HG02623 (cell line): ENCODE results near the gene HSF2BP.
"Not testable (repeated sequence)": the region's sequence is repeated elsewhere in the genome, so short reads cannot be mapped to it uniquely, and the experiment has no call there.

Experiments used
- ATAC-seq: cut with Tn5 transposase; IDR thresholded peaks from one replicate; pipeline ENCODE4 v1.9.1; 2021; ENCODE audit warnings: moderate library complexity; ENCODE audit not compliant: unreplicated experiment

HSF2BP gene

GRCh38 chr21:43600642-43601402 is 58.5 kb downstream of the HSF2BP start:
- no peak for ATAC-seq

DNA sequence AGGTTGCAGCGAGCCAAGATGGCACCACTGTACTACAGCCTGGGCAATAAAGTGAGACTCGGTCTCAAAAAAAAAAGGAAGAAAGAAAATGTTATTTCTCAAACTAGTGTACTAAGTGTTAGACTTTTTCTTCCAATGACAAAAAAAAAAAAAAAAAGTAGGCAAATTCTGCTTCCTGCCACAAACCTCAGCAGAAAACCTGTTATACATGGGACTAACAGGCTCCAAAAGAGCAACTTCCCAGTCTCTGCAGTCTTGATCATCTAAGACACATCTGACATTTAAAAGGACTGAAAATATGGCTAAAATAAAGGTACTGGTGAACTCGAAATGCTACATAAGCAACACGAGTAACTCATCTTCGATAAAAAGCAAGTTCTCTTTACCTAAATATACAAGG is 59.6 kb downstream of the HSF2BP start:
- ATAC-seq: no peak

DNA sequence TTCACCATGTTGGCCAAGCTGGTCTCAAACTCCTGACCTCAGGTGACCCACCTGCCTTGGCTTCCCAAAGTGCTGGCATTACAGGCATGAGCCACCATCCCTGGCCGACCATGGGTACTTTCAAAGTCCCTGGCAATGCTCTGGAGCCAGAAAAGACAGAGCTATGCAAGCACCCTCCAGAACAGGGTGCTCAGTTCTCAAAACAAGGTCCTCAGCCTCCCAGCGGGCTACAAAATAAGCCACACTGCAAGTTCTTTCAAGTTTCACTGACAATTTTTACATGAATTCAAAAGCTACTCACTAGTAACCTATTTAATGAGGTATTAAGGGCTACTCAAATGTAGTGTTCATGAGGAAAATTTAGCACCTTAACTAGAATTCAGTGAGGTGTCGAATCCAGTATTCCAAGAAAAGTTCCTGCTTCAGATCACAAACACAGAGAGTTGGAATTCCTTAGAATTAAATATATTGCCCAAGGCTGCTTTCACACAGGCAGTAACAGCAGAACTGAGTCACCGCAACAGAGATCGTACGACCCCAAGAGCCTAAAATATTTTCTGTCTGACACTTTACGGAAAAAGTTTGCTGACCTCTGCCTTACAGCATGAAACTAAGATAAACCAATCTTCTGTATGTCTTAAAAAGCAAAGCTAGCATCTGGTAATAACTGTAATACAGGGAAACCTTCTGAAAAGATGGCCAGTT is 60.7 kb downstream of the HSF2BP start:
- no peak for ATAC-seq

- no peak for ATAC-seq
These were observed 61.6 kb downstream of the HSF2BP start for GRCh38 chr21:43597540-43598250.

GRCh38 chr21:43597052-43597451 is 62.2 kb downstream of the HSF2BP start:
- no peak for ATAC-seq

DNA sequence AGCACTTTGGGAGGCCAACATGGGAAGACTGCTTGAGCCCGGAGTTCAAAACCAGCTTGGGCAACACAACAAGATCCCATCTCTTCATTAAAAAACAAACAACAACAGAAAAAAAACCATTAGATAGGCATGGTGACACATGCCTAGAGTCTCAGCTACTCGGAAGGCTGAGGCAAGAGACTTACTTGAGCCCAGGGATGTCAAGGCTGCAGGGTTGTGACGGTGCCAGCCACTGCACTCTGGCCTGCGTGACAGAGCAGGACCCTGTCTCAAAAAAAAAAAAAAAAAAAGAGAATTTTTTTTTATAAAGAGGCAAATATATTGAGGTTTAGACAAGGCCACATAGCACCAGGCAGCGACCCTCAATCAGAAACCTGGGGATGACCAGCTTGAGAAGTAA is 62.7 kb downstream of the HSF2BP start:
- no peak for ATAC-seq

DNA sequence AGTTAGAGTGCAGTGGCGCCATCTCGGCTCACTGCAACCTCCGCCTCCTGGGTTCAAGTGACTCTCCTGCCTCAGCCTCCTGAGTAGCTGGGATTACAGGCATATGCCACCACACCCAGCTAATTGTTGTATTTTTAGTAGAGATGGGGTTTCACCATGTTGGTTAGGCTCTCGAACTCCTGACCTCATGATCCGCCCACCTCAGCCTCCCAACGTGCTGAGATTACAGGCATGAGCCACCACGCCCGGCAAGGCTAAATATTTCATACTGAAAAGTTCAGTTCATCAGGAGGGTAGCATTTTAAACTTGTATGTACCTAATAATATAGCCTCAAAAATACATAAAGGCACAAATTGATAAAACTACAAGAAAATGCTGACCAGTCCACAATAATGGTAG is 63.5 kb downstream of the HSF2BP start:
- ATAC-seq: not testable (repeated sequence)

DNA sequence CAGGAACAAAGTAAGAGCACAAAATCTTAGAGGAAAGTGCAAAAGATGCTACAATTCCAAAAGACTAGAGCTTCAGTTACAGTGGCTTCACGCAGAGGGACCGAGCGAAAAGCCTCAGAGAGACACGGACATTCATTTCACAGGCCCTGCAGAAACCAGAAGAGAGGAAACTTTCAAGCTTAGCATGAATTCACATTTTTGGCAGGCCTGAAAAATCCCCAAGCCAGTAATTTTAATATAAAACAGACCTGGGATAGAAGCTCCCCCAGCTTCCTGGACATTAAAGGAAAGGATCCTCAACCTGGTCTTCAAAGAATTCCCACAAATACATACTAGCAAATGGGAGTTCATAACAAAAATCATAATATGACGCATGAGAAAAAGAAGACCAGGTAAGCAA is 66.2 kb downstream of the HSF2BP start:
- no peak for ATAC-seq

DNA sequence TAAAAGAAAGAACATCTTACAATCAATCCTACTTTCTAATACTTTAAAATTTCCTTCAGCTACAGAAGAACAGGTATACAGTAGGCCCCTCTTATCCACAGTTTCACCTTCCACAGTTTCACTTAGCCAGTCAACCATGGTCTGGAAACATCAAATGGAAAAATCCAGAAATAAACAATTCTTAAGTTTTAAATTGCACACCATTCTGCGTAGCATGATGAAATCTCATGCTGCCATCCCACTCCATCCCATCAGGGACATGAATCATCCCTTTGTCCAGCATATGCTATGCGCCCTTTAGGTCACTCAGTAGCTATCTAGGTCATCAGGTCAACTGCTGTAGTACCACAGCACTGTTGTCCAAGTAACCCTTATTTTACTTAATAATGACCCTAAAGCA is 67.7 kb downstream of the HSF2BP start:
- no peak for ATAC-seq

- no peak for ATAC-seq
These were observed 69.1 kb downstream of the HSF2BP start for GRCh38 chr21:43590194-43590593.

- ATAC-seq: no peak
These were observed 70.3 kb downstream of the HSF2BP start for GRCh38 chr21:43588957-43589356.

DNA sequence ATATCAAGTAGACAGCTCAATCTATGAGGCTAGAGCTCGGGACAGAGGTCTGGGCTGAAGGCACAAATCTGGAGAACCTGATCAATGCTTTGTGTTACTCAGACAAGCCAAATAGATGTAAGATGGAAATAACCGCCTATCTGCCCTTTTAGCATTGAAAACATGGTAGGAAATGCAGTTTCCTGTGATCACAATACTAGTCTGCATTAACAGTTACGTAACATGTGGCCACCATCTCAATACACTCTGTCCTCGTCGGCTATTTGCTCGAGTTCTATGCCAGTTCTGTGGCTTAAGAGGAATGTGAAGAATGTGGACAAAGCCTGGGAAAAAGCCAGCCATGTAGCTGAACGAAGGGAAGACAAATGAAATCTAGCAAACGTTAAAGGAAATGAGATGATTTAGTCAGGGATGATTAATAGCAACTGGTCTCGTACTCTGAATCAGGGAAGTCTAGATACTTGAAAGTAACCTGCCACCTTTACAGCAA is 73.3 kb downstream of the HSF2BP start:
- ATAC-seq: no peak

- ATAC-seq: no peak
These were observed 73.8 kb downstream of the HSF2BP start for GRCh38 chr21:43585514-43585913.

- ATAC-seq: no peak
These were observed 77.8 kb downstream of the HSF2BP start for GRCh38 chr21:43581453-43581852.

- ATAC-seq: no peak
These were observed 80.5 kb downstream of the HSF2BP start for GRCh38 chr21:43578677-43579303.

DNA sequence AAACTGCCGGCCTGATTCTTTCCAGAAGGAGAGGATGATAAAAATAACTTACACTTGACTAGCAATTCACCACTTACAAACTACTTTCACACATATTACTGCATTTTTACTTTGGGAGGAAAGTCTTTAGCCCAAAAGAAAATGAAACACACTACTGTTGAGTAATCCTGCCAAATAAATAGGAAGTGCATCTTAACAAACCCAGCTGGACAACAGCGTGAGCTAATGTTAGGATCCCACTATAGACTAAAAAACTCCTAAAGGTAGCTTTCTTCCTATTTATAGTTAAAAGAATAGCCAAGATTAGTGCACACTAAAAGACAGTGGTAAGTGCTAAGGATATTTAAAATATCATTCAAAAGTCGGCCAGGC is 83.8 kb downstream of the HSF2BP start:
- no peak for ATAC-seq

GRCh38 chr21:43574741-43575472 is 84.4 kb downstream of the HSF2BP start:
- no peak for ATAC-seq

- ATAC-seq: no peak
These were observed 85.4 kb downstream of the HSF2BP start for GRCh38 chr21:43573921-43574320.

- ATAC-seq: no peak
These were observed 86.8 kb downstream of the HSF2BP start for GRCh38 chr21:43572446-43572845.

DNA sequence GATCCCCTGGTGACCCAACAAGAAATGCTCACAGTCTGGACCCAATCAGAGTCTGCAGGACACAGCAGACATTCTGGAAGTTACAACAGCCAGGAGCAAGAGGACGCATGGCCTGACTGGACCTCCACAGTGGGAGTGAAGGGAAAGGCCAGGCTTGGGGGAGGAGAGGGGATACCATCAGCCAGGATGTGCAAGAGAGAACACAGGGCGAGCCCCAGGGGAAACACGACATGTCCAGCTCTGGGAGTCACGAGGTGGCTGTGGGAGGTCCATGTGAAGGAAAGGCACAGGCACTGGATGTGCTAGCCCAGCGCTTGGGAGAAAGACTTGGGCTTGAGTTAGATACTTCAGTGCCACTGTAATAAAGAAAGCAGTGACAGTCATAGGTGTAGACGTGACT is 87.3 kb downstream of the HSF2BP start:
- ATAC-seq: no peak

GRCh38 chr21:43570195-43570594 is 89.1 kb downstream of the HSF2BP start:
- not testable (repeated sequence) for ATAC-seq
